ENCODE data around the gene SMC4.

SMC4 gene

GRCh38 chr3:160393346-160394008 is 6.0 kb upstream of the SMC4 start:
- no peak overlapping the region for H3K4me3 ChIP-seq (replicated peaks; ENCODE audit: low read depth, low read length)
- DNase-seq (ENCODE audit: low read depth) = no peak
- no peak for TF ChIP-seq CTCF (IDR thresholded peaks at IDR 0.05; ENCODE audit: low read length, missing control alignments)

GRCh38 chr3:160394009-160394392 is 5.4 kb upstream of the SMC4 start:
- no peak for TF ChIP-seq CTCF (IDR thresholded peaks at IDR 0.05; ENCODE audit: low read length, missing control alignments)
- no peak for DNase-seq (ENCODE audit: low read depth)
- no peak overlapping the region for H3K4me3 ChIP-seq (replicated peaks; ENCODE audit: low read depth, low read length)

GRCh38 chr3:160395297-160395696 is 4.2 kb upstream of the SMC4 start:
- no peak for TF ChIP-seq CTCF (IDR thresholded peaks at IDR 0.05; ENCODE audit: low read length, missing control alignments)
- no peak overlapping the region for H3K4me3 ChIP-seq (replicated peaks; ENCODE audit: low read depth, low read length)
- DNase-seq (ENCODE audit: low read depth) = peak; percentile 63

GRCh38 chr3:160398820-160399124 is 678 bp upstream of the SMC4 start:
- peak overlapping the region; percentile 96 for H3K4me3 ChIP-seq (replicated peaks; ENCODE audit: low read depth, low read length)

GRCh38 chr3:160400030-160400701 is 716 bp downstream of the SMC4 start:
- H3K4me3 ChIP-seq (replicated peaks; ENCODE audit: low read depth, low read length) = peak overlapping the region; percentile 96
- no peak for TF ChIP-seq CTCF (IDR thresholded peaks at IDR 0.05; ENCODE audit: low read length, missing control alignments)
- peak; percentile 73 for DNase-seq (ENCODE audit: low read depth)

More at GRCh38 chr3:160398820-160399124, 678 bp upstream of the SMC4 start:
- TF ChIP-seq CTCF (IDR thresholded peaks at IDR 0.05; ENCODE audit: low read length, missing control alignments) = no peak
- no peak for DNase-seq (ENCODE audit: low read depth)

- peak overlapping the region; percentile 96 for H3K4me3 ChIP-seq (replicated peaks; ENCODE audit: low read depth, low read length)
- TF ChIP-seq CTCF (IDR thresholded peaks at IDR 0.05; ENCODE audit: low read length, missing control alignments) = no peak
- peak; percentile 20 for DNase-seq (ENCODE audit: low read depth)
Measured at GRCh38 chr3:160400702-160401150, 1.3 kb downstream of the SMC4 start.

All from fibroblast of pulmonary artery (primary cell).